Erythroblast (primary cell): ENCODE data around the gene GIPC1.

ENCODE experiments used
- GATA1 ChIP-seq: IDR thresholded peaks from 2 replicates; pipeline ENCODE4 v1.6.1; 2011; ENCODE audit warnings: low read depth, mild to moderate bottlenecking, control low read depth, low read length, moderate library complexity
- POLR2A ChIP-seq: IDR thresholded peaks from 2 replicates; pipeline ENCODE4 v1.6.1; 2011; ENCODE audit warnings: mild to moderate bottlenecking, low read length

GRCh38 chr19:14446336-14447036 lies 49.4 kb downstream of the GIPC1 start:
- TF ChIP-seq POLR2A: no peak
- TF ChIP-seq GATA1: no peak
